ENCODE data around the gene OR52I2. TPM values are rescaled to one million over a fixed set of nuclear protein-coding genes. Genes with fewer than 3 reads are reported as not detected.

Gene OR52I2
- polyA plus RNA-seq, 2 of the 4 experiments (the other 2 are of a cell fraction), result not detected

GRCh38 chr11:4559527-4560440, 21.8 kb upstream of the OR52I2 start:
- CTCF ChIA-PET, result interaction anchor here (1.1 to 2.4 kb wide), 2 partner anchors 19 to 372 kb away, joined by 4 to 8 read pairs; no protein-coding TSS in a partner anchor
- no peak overlapping the region for H3K4me3 ChIP-seq
- WGBS (ENCODE audit: missing lambda C conversion rate), result 8% methylated on average over 8 of the region's 8 CpGs
- DNase-seq (ENCODE audit: low read depth in 1 of 2, low spot score in 1 of 2) (no peak), ATAC-seq (no peak), FAIRE-seq (no peak)
- H3K4me1 ChIP-seq, result no peaks in the 10 kb centered on the region
- no peak overlapping the region for H3K4me2 ChIP-seq
- POLR2A ChIA-PET, result no interaction called here
- TF ChIP-seq TP53 (CRISPR knock-in tag; IDR thresholded peaks at IDR 0.05), result no peak
- no peak for TF ChIP-seq EHF (CRISPR knock-in tag; IDR thresholded peaks at IDR 0.05)
- no peak for TF ChIP-seq MAX (IDR thresholded peaks at IDR 0.05)
- no peak overlapping the region for H3K27ac ChIP-seq
- no peaks in the 10 kb centered on the region for H3K9me3 ChIP-seq

- no peak for DNase-seq (ENCODE audit: low read depth in 1 of 2, low spot score in 1 of 2)
- TF ChIP-seq EP300 (IDR thresholded peaks at IDR 0.05) (no peak), MYC (IDR thresholded peaks at IDR 0.05; ENCODE audit: borderline replicate concordance, low read length) (no peak)
- FAIRE-seq, result no peak
- Histone ChIP-seq H3K27ac (no peak overlapping the region), H3K4me3 (no peak overlapping the region), H3K4me2 (no peak overlapping the region), H3K9me3 (no peaks in the 10 kb centered on the region), H3K4me1 (no peaks in the 10 kb centered on the region)
- POLR2A ChIA-PET, result no interaction called here
- WGBS (ENCODE audit: missing lambda C conversion rate), result 24% methylated on average over 1 of the region's 1 CpG
- no peak for ATAC-seq
- CTCF ChIA-PET, result no interaction called here
Observed at GRCh38 chr11:4560467-4560866, 21.1 kb upstream of the OR52I2 start.

GRCh38 chr11:4565371-4565770, 16.2 kb upstream of the OR52I2 start:
- no peak for TF ChIP-seq MYC (IDR thresholded peaks at IDR 0.05; ENCODE audit: borderline replicate concordance, low read length)
- TF ChIP-seq SMC3 (IDR thresholded peaks at IDR 0.05), result no peak
- no peak for TF ChIP-seq FOXS1 (CRISPR knock-in tag; IDR thresholded peaks at IDR 0.05)
- TF ChIP-seq EHF (CRISPR knock-in tag; IDR thresholded peaks at IDR 0.05), result no peak
- TF ChIP-seq PHF8 (IDR thresholded peaks at IDR 0.05; ENCODE audit: borderline replicate concordance, low read depth), result no peak
- no peak for TF ChIP-seq HEYL (CRISPR knock-in tag; IDR thresholded peaks at IDR 0.05)
- TF ChIP-seq POLR2AphosphoS2 (conservative IDR thresholded peaks at IDR 0.05; ENCODE audit: low read length), result no peak
- TF ChIP-seq MAZ (IDR thresholded peaks at IDR 0.05; ENCODE audit: borderline replicate concordance, low read depth, low read length), result no peak
- no peak for TF ChIP-seq NR3C1 (IDR thresholded peaks at IDR 0.05)
- TF ChIP-seq KDM5A (IDR thresholded peaks at IDR 0.05), result no peak
- no peak for TF ChIP-seq BHLHE40 (IDR thresholded peaks at IDR 0.05; ENCODE audit: low read depth, low read length)
- no peak for TF ChIP-seq ATOH8 (CRISPR knock-in tag; IDR thresholded peaks at IDR 0.05; ENCODE audit: low read depth)
- TF ChIP-seq HES2 (IDR thresholded peaks at IDR 0.05), result no peak
- TF ChIP-seq ZC3H11A (IDR thresholded peaks at IDR 0.05), result no peak
- no peak for TF ChIP-seq ZFP36 (IDR thresholded peaks at IDR 0.05; ENCODE audit: borderline replicate concordance, partially characterized antibody)
- no peak for TF ChIP-seq TFCP2L1 (CRISPR knock-in tag; IDR thresholded peaks at IDR 0.05)
- no peak for TF ChIP-seq KDM1A (IDR thresholded peaks at IDR 0.05; ENCODE audit: low read depth)
- TF ChIP-seq RCOR1 (IDR thresholded peaks at IDR 0.05; ENCODE audit: low read depth, low read length), result no peak
- TF ChIP-seq CEBPB (IDR thresholded peaks at IDR 0.05), result no peak
- Histone ChIP-seq H3K27ac (no peak overlapping the region), H3K4me3 (no peak overlapping the region), H3K9me3 (no peaks in the 10 kb centered on the region), H3K4me2 (no peak overlapping the region), H3K4me1 (no peaks in the 10 kb centered on the region)
- ChIA-PET POLR2A (no interaction called here), CTCF (interaction anchor here (0.9 to 1.4 kb wide), 3 partner anchors 13 to 378 kb away, joined by 3 to 5 read pairs (median 4); no protein-coding TSS in a partner anchor)
- ATAC-seq (no peak), FAIRE-seq (no peak), DNase-seq (ENCODE audit: low read depth in 1 of 2, low spot score in 1 of 2) (no peak)
- WGBS (ENCODE audit: missing lambda C conversion rate), result 32% methylated on average over 3 of the region's 3 CpGs
